HG03196 (cell line): Measurements from ENCODE around the gene CORO1A.
"Not testable (repeated sequence)": the region's sequence is repeated elsewhere in the genome, so short reads cannot be mapped to it uniquely, and the experiment has no call there.

ENCODE experiments used
- ATAC-seq: cut with Tn5 transposase; IDR thresholded peaks from one replicate; pipeline ENCODE4 v1.9.1; 2021; ENCODE audit not compliant: unreplicated experiment

CORO1A gene

GRCh38 chr16:30169416-30169815, 14.0 kb upstream of the CORO1A start:
- ATAC-seq: not testable (repeated sequence)

GRCh38 chr16:30170145-30170544, 13.3 kb upstream of the CORO1A start:
- ATAC-seq: not testable (repeated sequence)

GRCh38 chr16:30173054-30173453, 10.3 kb upstream of the CORO1A start:
- no peak for ATAC-seq

GRCh38 chr16:30176876-30177275, 6.5 kb upstream of the CORO1A start:
- ATAC-seq: not testable (repeated sequence)

GRCh38 chr16:30179195-30179594, 4.2 kb upstream of the CORO1A start:
- ATAC-seq: no peak

- ATAC-seq: no peak
Observed at GRCh38 chr16:30179931-30180330, 3.5 kb upstream of the CORO1A start.

- no peak for ATAC-seq
Observed at GRCh38 chr16:30180741-30181140, 2.7 kb upstream of the CORO1A start.

GRCh38 chr16:30184096-30184890, 891 bp downstream of the CORO1A start:
- peak; percentile 39 for ATAC-seq

- ATAC-seq: no peak
Observed at GRCh38 chr16:30184891-30185682, 1.7 kb downstream of the CORO1A start.

- no peak for ATAC-seq
Observed at GRCh38 chr16:30185683-30186421, 2.5 kb downstream of the CORO1A start.

- no peak for ATAC-seq
Observed at GRCh38 chr16:30186444-30186781, 3.0 kb downstream of the CORO1A start.

- no peak for ATAC-seq
Observed at GRCh38 chr16:30186782-30187555, 3.6 kb downstream of the CORO1A start.

- no peak for ATAC-seq
Observed at GRCh38 chr16:30187556-30187865, 4.1 kb downstream of the CORO1A start.

- no peak for ATAC-seq
Observed at GRCh38 chr16:30187971-30188561, 4.7 kb downstream of the CORO1A start.

GRCh38 chr16:30191158-30191557, 7.8 kb downstream of the CORO1A start:
- ATAC-seq: not testable (repeated sequence)

- ATAC-seq: not testable (repeated sequence)
Observed at GRCh38 chr16:30193098-30193497, 9.7 kb downstream of the CORO1A start.

- peak; percentile 84 for ATAC-seq
Observed at GRCh38 chr16:30193615-30194014, 10.2 kb downstream of the CORO1A start, which contains the start of the genes BOLA2B and SLX1A. BOLA2B (minus strand) TSS chr16:30193666; CDS start chr16:30193595, 71 bp downstream. SLX1A (plus strand) TSS chr16:30193875; CDS start chr16:30194085, 210 bp downstream.

- ATAC-seq: peak; percentile 47
Observed at GRCh38 chr16:30194172-30194925, 10.9 kb downstream of the CORO1A start.

GRCh38 chr16:30197001-30197400, 13.6 kb downstream of the CORO1A start:
- not testable (repeated sequence) for ATAC-seq

- ATAC-seq: not testable (repeated sequence)
Observed at GRCh38 chr16:30199049-30199448, 15.6 kb downstream of the CORO1A start, which contains the start of gene SULT1A3. SULT1A3 (plus strand) TSS chr16:30199255; CDS start chr16:30200729, 1,474 bp downstream.
